Muscle of back (tissue), 10 donors: Measurements from ENCODE around the gene CAPNS2. TPM values are rescaled to one million over a fixed set of nuclear protein-coding genes. Genes with fewer than 3 reads are reported as not detected.

Source experiments
- polyA plus RNA-seq, 10 donors: library from polyadenylated mRNA; unstranded; fragments of 120-200 nt; gene quantifications; one replicate each; pipeline ENCODE4 v1.2.1, GENCODE V29; 2013; ENCODE audit not compliant: insufficient read length in 10 of 10

CAPNS2 gene
- polyA plus RNA-seq, 10 donors, result 0.16 to 10.6 (median 0.42) TPM; not detected in 4

Other genes starting within 250 kb of the CAPNS2 start
- 1 to 10 TPM in 1 of 10 donors, under 1 TPM in 9; 0.13 to 2.2 (median 0.36) TPM for gene IRX6, start 242.5 kb upstream of the CAPNS2 start, polyA plus RNA-seq
- gene MMP2, start 87.5 kb upstream of the CAPNS2 start, polyA plus RNA-seq, result 100 to 1,000 TPM; 486 to 680 (median 606) TPM
- 10 to 100 TPM; 12.3 to 26.8 (median 18.4) TPM for gene LPCAT2, start 57.6 kb upstream of the CAPNS2 start, polyA plus RNA-seq
- gene SLC6A2, start 89.3 kb downstream of the CAPNS2 start, polyA plus RNA-seq, result 1 to 10 TPM in 9 of 10 donors, under 1 TPM in 1; 0.80 to 2.7 (median 1.8) TPM